CD8-positive, alpha-beta memory T cell (primary cell): ENCODE measurements around the gene WNK4. TPM values are rescaled to one million over a fixed set of nuclear protein-coding genes. Genes with fewer than 3 reads are reported as not detected.

ENCODE experiments used
- CTCF ChIA-PET: fragments of 350-600 bp; sonication (Branson Sonifier 250); formaldehyde crosslinking; loops from one replicate; lab custom pipeline; 2021; ENCODE audit warnings: antibody characterized with exemption; lab: Charles Lee
- POLR2A ChIA-PET: fragments of 350-600 bp; sonication (Branson Sonifier 250); formaldehyde crosslinking; loops from one replicate; lab custom pipeline; 2021; ENCODE audit warnings: antibody characterized with exemption; lab: Charles Lee
- DNase-seq, 5 donors: peaks; one replicate each; pipeline versions ENCODE4 v3.0.0 to v3.0.0-alpha.2; 2020 to 2022; ENCODE audit warnings: mixed read lengths in 1 of 5
- H3K27ac ChIP-seq: one replicate; pipeline ENCODE4 v1.7.0; 2013; ENCODE audit warnings: low read depth, mild to moderate bottlenecking, low read length, moderate library complexity
- H3K27me3 ChIP-seq: 2 replicates; pipeline ENCODE4 v1.7.0; 2013; ENCODE audit warnings: low read length, mild to moderate bottlenecking; ENCODE audit not compliant: insufficient read depth, poor library complexity, severe bottlenecking
- H3K36me3 ChIP-seq: 2 replicates; pipeline ENCODE4 v1.7.0; 2013; ENCODE audit warnings: mild to moderate bottlenecking, low read length, moderate library complexity; ENCODE audit not compliant: insufficient read depth
- H3K4me1 ChIP-seq: 2 replicates; pipeline ENCODE4 v1.7.0; 2013; ENCODE audit warnings: mild to moderate bottlenecking, low read length, moderate library complexity; ENCODE audit not compliant: insufficient read depth
- H3K4me3 ChIP-seq: 2 replicates; pipeline ENCODE4 v1.7.0; 2013; ENCODE audit warnings: mild to moderate bottlenecking, low read length
- H3K9me3 ChIP-seq: 2 replicates; pipeline ENCODE4 v1.7.0; 2013; ENCODE audit warnings: mild to moderate bottlenecking, low read length
- H3K27ac Mint-ChIP-seq, 8 donors: one replicate each; pipeline ENCODE4 v1.8.0; 2020 to 2021; ENCODE audit warnings: mixed read lengths in 8 of 8, mild to moderate bottlenecking in 6 of 8, inconsistent platforms in 3 of 8, moderate library complexity in 3 of 8
- H3K27me3 Mint-ChIP-seq, 2 donors: one replicate each; pipeline ENCODE4 v1.8.0; 2020 to 2021; ENCODE audit warnings: mixed read lengths in 2 of 2, mild to moderate bottlenecking in 1 of 2, moderate library complexity in 1 of 2
- H3K36me3 Mint-ChIP-seq, 3 donors: one replicate each; pipeline ENCODE4 v1.8.0; 2020 to 2021; ENCODE audit warnings: mixed read lengths in 3 of 3, inconsistent platforms in 1 of 3, mild to moderate bottlenecking in 1 of 3
- H3K4me1 Mint-ChIP-seq, 3 donors: one replicate each; pipeline ENCODE4 v1.8.0; 2020 to 2021; ENCODE audit warnings: mixed read lengths in 3 of 3, inconsistent platforms in 1 of 3, mild to moderate bottlenecking in 1 of 3
- H3K4me3 Mint-ChIP-seq, 7 donors: one replicate each; pipeline ENCODE4 v1.8.0; 2020 to 2021; ENCODE audit warnings: mixed read lengths in 7 of 7, mild to moderate bottlenecking in 6 of 7, moderate library complexity in 4 of 7, inconsistent platforms in 2 of 7
- H3K9me3 Mint-ChIP-seq, 5 donors: one replicate each; pipeline ENCODE4 v1.8.0; 2020 to 2022; ENCODE audit warnings: mixed read lengths in 5 of 5, mild to moderate bottlenecking in 3 of 5, moderate library complexity in 2 of 5, inconsistent platforms in 1 of 5
- polyA plus RNA-seq: library from polyadenylated mRNA; unstranded; fragments of 300-500 nt; fragmentation: Illumina TruSeq; gene quantifications from one replicate; pipeline ENCODE4 v1.2.3, GENCODE V29; 2021
- total RNA-seq, 2 experiments: library from RNA; stranded (reverse); gene quantifications; one replicate each; pipeline ENCODE4 v1.2.3, GENCODE V29; 2021

Gene WNK4
- total and polyA plus RNA-seq, 3 experiments from 2014 or later: 0.18 to 0.55 TPM; not detected in 1

DNA sequence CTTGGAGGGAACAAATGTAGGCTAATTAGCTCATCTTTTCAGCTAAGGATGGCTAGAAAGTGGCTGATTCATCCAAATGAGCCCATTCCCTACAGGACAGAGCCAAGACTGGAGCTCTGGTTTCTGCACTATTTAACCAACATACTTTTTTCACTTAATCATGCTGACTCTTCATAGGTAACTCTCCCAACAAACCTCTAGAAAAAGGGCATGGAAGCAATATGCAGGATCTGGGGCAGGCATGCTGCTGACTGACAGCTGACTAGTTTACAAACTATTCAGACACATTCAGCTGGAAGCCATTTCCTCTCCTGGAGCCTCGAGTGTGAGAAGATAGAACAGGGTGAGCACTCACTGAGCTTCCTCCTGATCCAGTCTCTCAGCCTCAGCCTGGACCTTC lies 37.5 kb downstream of the WNK4 start:
- peaks cover 11 to 28% (median 24%) of the 10 kb centered on the region in 3 donors for H3K4me1 Mint-ChIP-seq
- H3K27me3 Mint-ChIP-seq: no peaks in the 10 kb centered on the region
- H3K4me3 ChIP-seq: no peak overlapping the region
- H3K9me3 ChIP-seq: no peaks in the 10 kb centered on the region
- H3K9me3 Mint-ChIP-seq: no peaks in the 10 kb centered on the region
- no peak for DNase-seq
- ChIA-PET CTCF (interaction anchor here (1.7 kb wide), 1 partner anchor 14 kb away, joined by 4 read pairs; no protein-coding TSS in a partner anchor), POLR2A (no interaction called here)
- H3K27me3 ChIP-seq: no peaks in the 10 kb centered on the region
- H3K4me1 ChIP-seq: peaks cover 6% of the 10 kb centered on the region
- peaks cover 6 to 83% (median 24%) of the 10 kb centered on the region in 3 donors for H3K36me3 Mint-ChIP-seq
- no peak overlapping the region for H3K4me3 Mint-ChIP-seq
- H3K27ac Mint-ChIP-seq: peak overlapping the region in 1 of 8 donors; percentile 76
- H3K36me3 ChIP-seq: peaks cover 68% of the 10 kb centered on the region
- H3K27ac ChIP-seq: no peak overlapping the region

DNA sequence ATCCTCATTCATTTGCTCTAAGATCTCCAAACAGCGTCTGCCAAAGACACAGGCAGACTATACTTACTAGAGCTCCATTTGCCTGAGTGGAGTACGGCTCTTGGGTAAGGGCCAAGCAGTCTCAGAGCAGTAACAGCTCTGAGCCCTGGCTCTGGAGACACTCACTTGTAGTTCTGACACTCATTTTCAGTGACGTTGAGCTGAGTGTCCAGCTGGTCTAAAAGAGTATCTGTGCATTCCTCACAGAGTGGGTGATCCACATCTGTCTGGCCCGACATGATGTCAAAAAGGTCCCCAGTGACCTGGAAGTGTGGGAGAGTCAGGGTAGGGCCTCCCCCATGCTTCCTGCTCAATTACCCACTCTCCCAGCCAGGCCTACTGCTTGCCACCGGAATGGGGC lies 38.0 kb downstream of the WNK4 start:
- no peak for DNase-seq
- peaks cover 12 to 31% (median 26%) of the 10 kb centered on the region in 3 donors for H3K4me1 Mint-ChIP-seq
- no peaks in the 10 kb centered on the region for H3K9me3 ChIP-seq
- no peak overlapping the region for H3K4me3 Mint-ChIP-seq
- peaks cover 6 to 82% (median 24%) of the 10 kb centered on the region in 3 donors for H3K36me3 Mint-ChIP-seq
- peaks cover 11% of the 10 kb centered on the region for H3K4me1 ChIP-seq
- H3K9me3 Mint-ChIP-seq: no peaks in the 10 kb centered on the region
- CTCF ChIA-PET: interaction anchor here (1.7 kb wide), 1 partner anchor 15 kb away, joined by 4 read pairs; no protein-coding TSS in a partner anchor
- POLR2A ChIA-PET: no interaction called here
- H3K27ac ChIP-seq: no peak overlapping the region
- H3K27me3 Mint-ChIP-seq: no peaks in the 10 kb centered on the region
- H3K36me3 ChIP-seq: peaks cover 68% of the 10 kb centered on the region
- no peak overlapping the region for H3K4me3 ChIP-seq
- no peak overlapping the region for H3K27ac Mint-ChIP-seq
- H3K27me3 ChIP-seq: no peaks in the 10 kb centered on the region

DNA sequence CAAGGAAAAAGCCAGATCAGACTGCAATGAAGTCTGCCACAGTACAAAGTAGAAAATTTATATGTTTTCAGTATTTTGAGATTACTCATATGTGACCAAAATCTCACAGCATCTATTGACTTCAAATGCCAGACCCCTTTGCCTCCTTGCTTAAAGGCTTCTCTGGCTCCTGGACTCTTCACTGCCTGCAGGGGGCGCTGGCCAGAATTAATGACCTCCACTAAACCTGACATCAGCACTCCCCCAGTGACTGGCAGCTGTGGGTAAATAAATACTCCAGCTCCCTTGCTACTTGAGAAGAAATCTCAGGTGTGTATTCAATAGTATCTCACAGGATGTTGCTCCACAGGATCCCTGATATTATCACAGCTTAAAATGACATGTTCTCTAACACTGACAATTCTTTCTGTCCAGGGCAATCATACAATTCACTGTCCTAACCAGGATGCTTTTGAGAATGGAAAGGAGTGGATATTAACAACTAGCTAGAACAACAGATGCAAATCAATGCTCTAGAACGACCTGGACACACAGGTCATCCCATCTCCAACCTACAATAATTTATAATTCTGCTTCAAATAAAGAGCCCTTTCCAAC lies 39.6 kb downstream of the WNK4 start:
- Mint-ChIP-seq H3K9me3 (no peaks in the 10 kb centered on the region), H3K36me3 (peaks cover 3 to 72% (median 12%) of the 10 kb centered on the region in 3 donors), H3K4me3 (peak overlapping the region in 1 of 7 donors; percentile 68), H3K27ac (peak overlapping the region in 6 of 8 donors; percentile 17 to 70 (median 64)), H3K27me3 (no peaks in the 10 kb centered on the region), H3K4me1 (peaks cover 22 to 42% (median 37%) of the 10 kb centered on the region in 3 donors)
- no peaks in the 10 kb centered on the region for H3K9me3 ChIP-seq
- H3K36me3 ChIP-seq: peaks cover 54% of the 10 kb centered on the region
- H3K27me3 ChIP-seq: no peaks in the 10 kb centered on the region
- ChIA-PET CTCF (interaction anchor here (0.9 kb wide), 2 partner anchors 14 to 278 kb away, joined by 3 read pairs; no protein-coding TSS in a partner anchor), POLR2A (no interaction called here)
- no peak overlapping the region for H3K4me3 ChIP-seq
- peaks cover 14% of the 10 kb centered on the region for H3K4me1 ChIP-seq
- peak; percentile 29 to 66 (median 46) for DNase-seq
- H3K27ac ChIP-seq: no peak overlapping the region

DNA sequence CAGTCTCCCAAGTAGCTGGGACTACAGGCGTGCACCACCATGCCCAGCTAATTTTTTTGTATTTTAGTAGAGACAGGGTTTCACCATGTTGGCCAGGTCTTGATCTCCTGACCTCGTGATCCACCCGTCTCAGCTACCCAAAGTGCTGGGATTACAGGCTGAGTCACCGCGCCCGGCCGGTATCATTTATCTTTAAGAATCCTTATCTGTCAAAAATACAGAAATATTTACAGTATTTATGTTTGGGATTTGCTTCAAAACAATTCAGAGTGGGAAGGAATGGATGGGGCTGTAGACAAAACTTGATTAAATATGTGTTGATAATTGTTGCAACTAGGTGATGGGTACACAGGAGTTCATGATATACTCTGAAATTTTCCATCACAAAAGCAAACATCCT lies 40.8 kb downstream of the WNK4 start:
- Histone ChIP-seq H3K4me1 (peaks cover 14% of the 10 kb centered on the region), H3K27me3 (no peaks in the 10 kb centered on the region), H3K4me3 (no peak overlapping the region), H3K27ac (no peak overlapping the region), H3K36me3 (peaks cover 43% of the 10 kb centered on the region), H3K9me3 (no peaks in the 10 kb centered on the region)
- Mint-ChIP-seq H3K4me3 (peak overlapping the region in 4 of 7 donors; percentile 39 to 76 (median 54)), H3K27me3 (no peaks in the 10 kb centered on the region), H3K27ac (peak overlapping the region in 2 of 8 donors; percentile 41 to 43), H3K4me1 (peaks cover 22 to 42% (median 37%) of the 10 kb centered on the region in 3 donors), H3K36me3 (peaks cover 3 to 60% (median 6%) of the 10 kb centered on the region in 3 donors), H3K9me3 (no peaks in the 10 kb centered on the region)
- POLR2A ChIA-PET: interaction anchor here (1.5 kb wide), 1 partner anchor 13 kb away, joined by 5 read pairs; no protein-coding TSS in a partner anchor
- CTCF ChIA-PET: interaction anchor here (1.4 to 1.7 kb wide), 2 partner anchors 11 to 12 kb away, joined by 3 to 5 read pairs; no protein-coding TSS in a partner anchor
- DNase-seq: no peak

DNA sequence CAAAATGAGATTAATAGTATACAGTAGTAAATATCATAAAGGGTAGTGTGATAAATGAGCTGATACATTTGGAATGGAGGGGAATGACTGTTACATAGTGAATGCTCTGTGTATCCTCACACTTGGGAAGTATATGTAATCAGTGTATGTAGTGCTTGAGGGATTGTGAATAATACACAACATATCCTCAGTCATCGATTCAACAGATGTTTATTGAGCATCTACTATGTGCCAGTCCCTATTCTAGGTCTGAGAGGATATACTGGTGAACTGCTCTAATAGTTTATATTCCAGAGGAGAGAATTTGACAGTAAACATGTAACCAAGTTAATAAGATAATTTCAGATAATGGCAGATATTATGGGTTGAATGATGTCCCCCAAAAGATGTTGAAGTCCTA lies 47.1 kb downstream of the WNK4 start:
- CTCF ChIA-PET: no interaction called here
- H3K36me3 ChIP-seq: no peaks in the 10 kb centered on the region
- H3K4me1 Mint-ChIP-seq: peaks cover 16 to 23% (median 21%) of the 10 kb centered on the region in 3 donors
- no peaks in the 10 kb centered on the region for H3K9me3 Mint-ChIP-seq
- peaks cover 2 to 14% of the 10 kb centered on the region in 2 donors for H3K27me3 Mint-ChIP-seq
- H3K36me3 Mint-ChIP-seq: peaks cover 0 to 8% (median 3%) of the 10 kb centered on the region in 3 donors
- H3K4me3 Mint-ChIP-seq: peak overlapping the region in 1 of 7 donors; percentile 51
- peaks cover 17% of the 10 kb centered on the region for H3K4me1 ChIP-seq
- POLR2A ChIA-PET: no interaction called here
- H3K27me3 ChIP-seq: no peaks in the 10 kb centered on the region
- no peak for DNase-seq
- H3K27ac Mint-ChIP-seq: peak overlapping the region in 1 of 8 donors; percentile 25
- H3K9me3 ChIP-seq: no peaks in the 10 kb centered on the region
- H3K4me3 ChIP-seq: no peak overlapping the region
- no peak overlapping the region for H3K27ac ChIP-seq

DNA sequence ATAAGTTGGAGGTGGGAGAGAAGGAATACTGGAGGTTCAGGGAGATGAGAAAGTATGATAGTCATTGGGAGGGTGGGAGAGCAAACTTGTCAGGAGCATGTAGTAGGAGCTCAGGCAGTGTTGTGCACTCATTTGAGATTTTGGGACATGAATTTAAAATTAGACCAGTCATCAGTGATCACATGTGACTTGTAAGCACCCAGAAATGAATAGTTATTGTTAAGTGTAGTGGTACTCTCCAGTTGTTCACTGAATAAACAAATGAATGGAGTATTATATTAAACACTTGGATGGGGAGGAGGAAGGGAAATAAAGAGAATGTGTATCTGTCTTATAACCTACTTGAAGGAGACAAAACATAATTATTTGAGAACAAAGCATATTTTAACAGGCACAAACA lies 50.6 kb downstream of the WNK4 start:
- Mint-ChIP-seq H3K27me3 (peaks cover 2 to 14% of the 10 kb centered on the region in 2 donors), H3K36me3 (peaks cover 0 to 22% (median 3%) of the 10 kb centered on the region in 3 donors), H3K4me3 (peak overlapping the region in 3 of 7 donors; percentile 3 to 72 (median 56)), H3K27ac (peak overlapping the region in 4 of 8 donors; percentile 30 to 80 (median 51)), H3K9me3 (no peaks in the 10 kb centered on the region), H3K4me1 (peaks cover 23 to 25% (median 25%) of the 10 kb centered on the region in 3 donors)
- H3K9me3 ChIP-seq: no peaks in the 10 kb centered on the region
- no peaks in the 10 kb centered on the region for H3K27me3 ChIP-seq
- no peak for DNase-seq
- CTCF ChIA-PET: no interaction called here
- no peak overlapping the region for H3K4me3 ChIP-seq
- POLR2A ChIA-PET: no interaction called here
- peaks cover 19% of the 10 kb centered on the region for H3K4me1 ChIP-seq
- H3K27ac ChIP-seq: no peak overlapping the region
- no peaks in the 10 kb centered on the region for H3K36me3 ChIP-seq

DNA sequence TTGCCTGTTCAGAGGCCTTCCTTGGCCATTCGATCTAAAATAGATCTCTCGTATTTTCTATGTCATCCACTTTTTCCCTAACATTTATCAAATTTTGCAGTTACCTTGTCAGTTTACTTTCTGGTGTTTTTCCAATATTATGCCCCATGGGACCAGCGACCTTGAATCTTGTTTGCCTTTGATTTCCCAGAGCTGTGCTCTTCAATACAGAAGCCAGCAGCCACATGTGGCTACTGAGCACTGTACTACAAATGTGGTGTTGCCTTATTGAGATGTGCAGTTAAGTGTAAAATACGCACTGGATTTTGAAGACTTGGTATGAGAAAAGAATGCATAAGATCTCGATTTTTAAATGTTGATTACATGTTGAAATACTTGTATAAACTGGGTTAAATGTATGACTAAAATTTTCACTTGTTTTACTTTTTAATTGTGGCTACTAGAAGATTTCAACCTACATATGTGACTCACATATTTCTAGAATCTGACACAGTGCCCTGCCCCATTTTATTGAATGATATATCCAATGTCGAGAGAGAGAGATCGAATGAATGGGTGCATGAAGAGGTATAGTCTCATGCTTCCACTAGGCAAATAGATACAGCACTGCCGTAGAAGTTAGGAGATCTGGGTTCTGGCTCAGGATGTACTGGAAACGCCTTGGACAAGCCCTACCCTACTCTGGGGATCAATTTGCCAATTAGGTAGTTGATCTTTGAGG lies 52.0 kb downstream of the WNK4 start:
- Histone ChIP-seq H3K4me3 (peak overlapping the region; percentile 85), H3K27ac (peak overlapping the region; percentile 92), H3K4me1 (peaks cover 19% of the 10 kb centered on the region), H3K27me3 (no peaks in the 10 kb centered on the region), H3K9me3 (no peaks in the 10 kb centered on the region), H3K36me3 (peaks cover under 1% of the 10 kb centered on the region)
- DNase-seq: no peak
- ChIA-PET CTCF (interaction anchor here (1.4 to 2.7 kb wide), 4 partner anchors 8 to 652 kb away, joined by 4 to 26 read pairs (median 6); partner anchors contain the start of genes BECN1 and DHX8), POLR2A (interaction anchor here (0.6 to 2.0 kb wide), 3 partner anchors 8 to 487 kb away, joined by 3 to 12 read pairs (median 6); partner anchors contain the start of genes BECN1 and VPS25)
- Mint-ChIP-seq H3K9me3 (no peaks in the 10 kb centered on the region), H3K4me3 (peak overlapping the region; percentile 97 to 99 (median 97)), H3K27ac (peak overlapping the region; percentile 98 to 100 (median 99)), H3K4me1 (peaks cover 23 to 25% (median 25%) of the 10 kb centered on the region in 3 donors), H3K27me3 (peaks cover 2 to 11% of the 10 kb centered on the region in 2 donors), H3K36me3 (peaks cover 0 to 33% (median 3%) of the 10 kb centered on the region in 3 donors)
